ENCODE measurements around the gene PLXND1. TPM values are rescaled to one million over a fixed set of nuclear protein-coding genes. Genes with fewer than 3 reads are reported as not detected.

PLXND1 gene
- total RNA-seq, 2 donors from 2014 or later, result 47.7 to 135 TPM

DNA sequence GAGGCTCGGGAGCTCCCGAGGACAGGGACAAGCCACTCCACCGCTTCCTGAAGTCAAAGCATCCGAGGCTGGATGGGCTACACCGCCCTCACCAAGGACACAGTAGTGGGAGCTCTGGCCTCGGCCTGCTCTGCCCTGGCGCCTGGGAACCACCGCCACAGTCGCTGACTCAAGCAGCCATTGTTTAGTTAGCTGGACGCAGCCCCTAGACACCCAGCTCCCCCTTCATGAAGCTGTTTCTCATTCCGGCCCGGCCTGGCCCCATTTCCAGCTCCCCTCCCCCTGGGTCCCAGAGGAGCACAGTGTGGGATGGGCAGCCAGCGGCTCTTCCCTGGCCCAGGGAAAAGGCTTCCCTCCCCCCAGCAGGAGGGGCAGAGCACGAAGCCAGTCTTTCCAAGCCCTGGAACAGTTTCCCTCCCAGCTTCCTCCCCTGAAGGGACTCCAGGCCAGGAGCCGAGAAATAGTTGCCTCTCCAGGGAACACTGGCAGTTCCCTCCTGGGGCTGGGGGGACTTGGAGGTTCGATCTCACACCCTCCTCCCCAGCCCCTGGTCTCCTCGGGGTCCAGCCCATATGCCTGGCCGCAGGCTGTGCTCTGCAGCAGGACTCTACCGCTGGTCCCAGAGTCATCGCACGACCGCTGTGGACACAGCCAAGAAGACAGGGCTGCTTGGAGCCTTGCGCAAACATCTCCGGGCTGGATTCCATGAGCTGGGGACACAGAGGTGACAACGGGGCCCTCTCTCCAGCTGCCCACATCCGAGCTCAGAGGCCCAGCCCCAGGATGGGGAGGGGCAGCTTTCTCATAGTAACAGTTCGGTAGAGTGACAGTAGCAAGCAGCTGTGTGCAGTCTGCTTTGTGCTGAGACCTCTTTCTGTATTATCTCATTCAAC, 10.0 kb downstream of the PLXND1 start:
- 63 to 72% methylated on average over 16 to 27 of the region's 27 CpGs for WGBS, 2 donors
- H3K27ac ChIP-seq, result peak overlapping the region in 3 of 4 donors; percentile 28 to 79 (median 61)
- H3K27me3 ChIP-seq, result no peaks in the 10 kb centered on the region
- no peaks in the 10 kb centered on the region for H3K9me3 ChIP-seq
- TF ChIP-seq, protein P1, sequence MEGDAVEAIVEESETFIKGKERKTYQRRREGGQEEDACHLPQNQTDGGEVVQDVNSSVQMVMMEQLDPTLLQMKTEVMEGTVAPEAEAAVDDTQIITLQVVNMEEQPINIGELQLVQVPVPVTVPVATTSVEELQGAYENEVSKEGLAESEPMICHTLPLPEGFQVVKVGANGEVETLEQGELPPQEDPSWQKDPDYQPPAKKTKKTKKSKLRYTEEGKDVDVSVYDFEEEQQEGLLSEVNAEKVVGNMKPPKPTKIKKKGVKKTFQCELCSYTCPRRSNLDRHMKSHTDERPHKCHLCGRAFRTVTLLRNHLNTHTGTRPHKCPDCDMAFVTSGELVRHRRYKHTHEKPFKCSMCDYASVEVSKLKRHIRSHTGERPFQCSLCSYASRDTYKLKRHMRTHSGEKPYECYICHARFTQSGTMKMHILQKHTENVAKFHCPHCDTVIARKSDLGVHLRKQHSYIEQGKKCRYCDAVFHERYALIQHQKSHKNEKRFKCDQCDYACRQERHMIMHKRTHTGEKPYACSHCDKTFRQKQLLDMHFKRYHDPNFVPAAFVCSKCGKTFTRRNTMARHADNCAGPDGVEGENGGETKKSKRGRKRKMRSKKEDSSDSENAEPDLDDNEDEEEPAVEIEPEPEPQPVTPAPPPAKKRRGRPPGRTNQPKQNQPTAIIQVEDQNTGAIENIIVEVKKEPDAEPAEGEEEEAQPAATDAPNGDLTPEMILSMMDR (IDR thresholded peaks at IDR 0.05), result no peak
- TF ChIP-seq POLR2A (IDR thresholded peaks at IDR 0.05), result peak in 2 of 3 donors; percentile 7 to 24
- ATAC-seq (peak; percentile 63), DNase-seq (peak; percentile 41 to 67 (median 52))
- intact Hi-C loops (cut with DNase I), result no loop called here
- no peaks in the 10 kb centered on the region for H3K36me3 ChIP-seq (replicated peaks in 1 of 2; ENCODE audit: insufficient read depth in 1 of 2, low read depth in 2 of 2)
- H3K4me3 ChIP-seq, result no peak overlapping the region
- peaks cover 61% of the 10 kb centered on the region for H3K4me1 ChIP-seq

DNA sequence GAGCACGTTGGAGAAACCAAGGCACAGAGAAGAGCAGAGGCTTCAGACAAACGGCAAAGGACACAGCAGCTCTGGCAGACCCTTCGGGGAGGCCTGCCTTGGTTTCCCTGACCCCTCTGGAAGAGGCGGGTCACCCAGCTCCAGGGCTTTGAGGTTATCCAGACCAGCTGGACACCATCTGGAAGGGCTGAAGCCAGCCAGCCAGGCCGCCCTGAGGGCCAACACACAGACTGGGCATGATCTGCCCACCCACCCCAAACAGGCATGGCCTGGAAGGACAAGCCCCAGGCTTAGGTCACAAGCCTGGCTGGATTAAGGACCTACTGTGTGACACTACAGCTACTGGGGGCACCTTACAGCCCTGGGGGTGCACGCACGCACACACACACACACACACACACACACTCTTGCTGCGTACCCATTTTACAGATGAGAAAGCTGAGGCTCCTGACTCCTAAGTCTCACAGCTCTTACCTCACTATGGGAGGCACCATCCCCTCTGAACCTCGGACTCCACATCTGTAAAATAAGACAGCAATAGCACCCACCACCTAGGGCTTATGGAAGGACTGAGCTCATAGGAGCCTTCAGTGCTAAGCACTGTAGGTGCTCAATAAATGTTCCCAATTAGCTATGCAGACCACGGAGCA, 10.8 kb downstream of the PLXND1 start:
- WGBS, 2 donors, result 64 to 67% methylated on average over 9 to 10 of the region's 10 CpGs
- DNase-seq, result no peak
- no peaks in the 10 kb centered on the region for H3K9me3 ChIP-seq
- no peaks in the 10 kb centered on the region for H3K27me3 ChIP-seq
- no peak for ATAC-seq
- no peaks in the 10 kb centered on the region for H3K36me3 ChIP-seq (replicated peaks in 1 of 2; ENCODE audit: insufficient read depth in 1 of 2, low read depth in 2 of 2)
- intact Hi-C loops (cut with DNase I), result no loop called here
- H3K27ac ChIP-seq, result peak overlapping the region in 3 of 4 donors; percentile 8 to 79 (median 61)
- no peak for TF ChIP-seq POLR2A (IDR thresholded peaks at IDR 0.05)
- TF ChIP-seq, protein P1 (IDR thresholded peaks at IDR 0.05), result no peak
- no peak overlapping the region for H3K4me3 ChIP-seq
- H3K4me1 ChIP-seq, result peaks cover 64% of the 10 kb centered on the region

DNA sequence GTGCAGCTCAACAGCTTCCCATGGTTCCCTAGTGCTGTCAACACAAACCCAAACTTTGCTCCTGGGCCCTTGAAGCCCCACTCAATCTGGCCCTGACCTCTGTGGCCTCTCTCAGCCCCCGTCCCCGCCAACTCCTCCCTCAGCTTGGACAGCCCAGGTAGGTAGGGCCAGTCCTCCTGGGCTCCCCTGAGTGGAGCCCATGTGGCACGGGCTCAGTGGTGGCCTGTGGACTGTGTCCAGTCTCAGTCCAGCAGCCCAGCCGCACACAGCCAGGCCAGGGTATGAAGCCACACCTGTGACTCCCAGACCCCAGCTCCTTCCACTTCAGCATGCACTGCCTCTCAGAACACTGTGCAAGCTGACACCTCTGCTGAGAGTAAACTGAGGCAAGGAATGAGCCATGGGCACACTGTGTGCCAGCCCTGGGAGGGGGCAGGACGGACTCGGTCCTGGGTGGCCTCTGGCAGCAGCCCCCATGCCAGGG, 11.5 kb downstream of the PLXND1 start:
- H3K9me3 ChIP-seq, result no peaks in the 10 kb centered on the region
- H3K27ac ChIP-seq, result peak overlapping the region in 2 of 4 donors; percentile 61 to 79
- no peak for ATAC-seq
- H3K27me3 ChIP-seq, result no peaks in the 10 kb centered on the region
- intact Hi-C loops (cut with DNase I), result no loop called here
- H3K4me3 ChIP-seq, result no peak overlapping the region
- TF ChIP-seq POLR2A (IDR thresholded peaks at IDR 0.05), result no peak
- TF ChIP-seq, protein P1 (IDR thresholded peaks at IDR 0.05), result no peak
- WGBS, 2 donors, result 76 to 90% methylated on average over 5 to 6 of the region's 6 CpGs
- peaks cover 59% of the 10 kb centered on the region for H3K4me1 ChIP-seq
- DNase-seq, result no peak
- H3K36me3 ChIP-seq (replicated peaks in 1 of 2; ENCODE audit: insufficient read depth in 1 of 2, low read depth in 2 of 2), result no peaks in the 10 kb centered on the region

DNA sequence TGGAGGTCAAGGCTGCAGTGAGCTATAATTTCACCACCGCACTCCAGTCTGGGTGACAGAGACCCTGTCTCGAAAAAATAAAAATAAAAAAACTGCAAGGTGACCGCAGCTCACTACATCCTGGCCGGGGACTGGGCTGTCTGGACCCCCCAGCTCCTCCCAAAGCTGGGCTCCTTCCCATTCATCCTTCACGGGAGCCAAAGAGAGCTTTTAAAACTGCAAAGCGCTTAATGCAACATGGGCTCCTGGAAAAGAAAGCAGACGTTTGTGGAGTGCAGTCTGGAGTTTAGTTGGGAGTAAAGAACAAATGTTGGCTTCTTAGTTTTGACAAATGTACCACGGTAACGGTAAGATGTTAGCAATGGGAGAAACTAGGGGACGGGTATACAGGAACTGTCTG, 12.1 kb downstream of the PLXND1 start:
- H3K27ac ChIP-seq, result peak overlapping the region in 2 of 4 donors; percentile 61 to 79
- H3K9me3 ChIP-seq, result no peaks in the 10 kb centered on the region
- no peak overlapping the region for H3K4me3 ChIP-seq
- TF ChIP-seq, protein P1 (IDR thresholded peaks at IDR 0.05), result no peak
- TF ChIP-seq POLR2A (IDR thresholded peaks at IDR 0.05), result no peak
- ATAC-seq (no peak), DNase-seq (no peak)
- peaks cover 55% of the 10 kb centered on the region for H3K4me1 ChIP-seq
- WGBS, 2 donors, result 68 to 81% methylated on average over 10 of the region's 10 CpGs
- no peaks in the 10 kb centered on the region for H3K27me3 ChIP-seq
- no peaks in the 10 kb centered on the region for H3K36me3 ChIP-seq (replicated peaks in 1 of 2; ENCODE audit: insufficient read depth in 1 of 2, low read depth in 2 of 2)
- intact Hi-C loops (cut with DNase I), result no loop called here

Data from body of pancreas (tissue), 4 donors.